GM13976 (cell line): ENCODE results near the gene RALGAPB.

ENCODE experiments used
- DNase-seq: peaks from one replicate; pipeline ENCODE4 v3.0.0; 2012; ENCODE audit warnings: low spot score
- CTCF ChIP-seq: IDR thresholded peaks from 2 replicates; pipeline ENCODE4 v1.5.1; 2012; ENCODE audit warnings: borderline replicate concordance, mild to moderate bottlenecking; ENCODE audit not compliant: insufficient read depth; ENCODE audit errors: extremely low read depth, missing control alignments, control extremely low read depth
- in situ Hi-C: fragments of 300-500 bp; cut with MboI; formaldehyde crosslinking; loops from one replicate; pipeline ENCODE4 v1.12.0; 2022; ENCODE audit warnings: low sequenced_read_pairs, mixed read lengths, inconsistent platforms; ENCODE audit not compliant: unreplicated experiment

The RALGAPB gene

GRCh38 chr20:38466983-38467382 is 5.7 kb upstream of the RALGAPB start:
- in situ Hi-C loops: no loop called here
- no peak for TF ChIP-seq CTCF

GRCh38 chr20:38471245-38471644 is 1.4 kb upstream of the RALGAPB start:
- TF ChIP-seq CTCF: no peak
- no peak for DNase-seq
- in situ Hi-C loops: no loop called here

More at GRCh38 chr20:38466983-38467382, 5.7 kb upstream of the RALGAPB start:
- DNase-seq: no peak

GRCh38 chr20:38471987-38472512 is 593 bp upstream of the RALGAPB start:
- in situ Hi-C loops: no loop called here
- TF ChIP-seq CTCF: no peak
- no peak for DNase-seq

GRCh38 chr20:38473367-38473795 is 738 bp downstream of the RALGAPB start:
- TF ChIP-seq CTCF: no peak
- in situ Hi-C loops: no loop called here
- DNase-seq: no peak

GRCh38 chr20:38477747-38478146 is 5.1 kb downstream of the RALGAPB start:
- TF ChIP-seq CTCF: no peak
- DNase-seq: no peak
- in situ Hi-C loops: no loop called here

- DNase-seq: no peak
- no peak for TF ChIP-seq CTCF
- in situ Hi-C loops: no loop called here
These were observed 7.0 kb downstream of the RALGAPB start for GRCh38 chr20:38479596-38479995.

GRCh38 chr20:38485041-38485440 is 12.4 kb downstream of the RALGAPB start:
- no peak for DNase-seq
- in situ Hi-C loops: no loop called here
- TF ChIP-seq CTCF: no peak
